ENCODE measurements around the gene LRRC49. TPM values are rescaled to one million over a fixed set of nuclear protein-coding genes. Genes with fewer than 3 reads are reported as not detected.

Gene LRRC49
- total and polyA plus RNA-seq, 2 experiments from 2014 or later = 8.5 to 14.6 TPM

DNA sequence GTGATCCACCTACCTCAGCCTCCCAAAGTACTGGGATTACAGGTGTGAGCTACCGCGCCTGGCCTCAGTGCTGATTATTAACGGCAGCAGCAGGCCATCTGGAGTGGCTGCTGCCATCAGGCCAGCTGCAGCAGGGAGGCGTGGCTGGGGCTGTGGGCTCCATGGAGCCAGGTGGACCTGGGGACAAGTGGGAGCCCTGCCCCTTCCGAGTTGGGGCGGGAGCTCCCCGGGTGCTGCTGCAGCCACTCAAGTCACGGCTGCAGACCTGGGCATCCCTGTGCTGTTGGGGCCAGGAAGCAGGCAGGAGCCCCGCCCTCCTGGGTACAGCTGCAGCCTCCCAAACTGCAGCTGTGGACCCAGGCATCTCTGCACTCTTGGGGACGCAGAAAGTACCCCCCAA, 23.9 kb downstream of the LRRC49 start (continued):
- no peak for TF ChIP-seq POLR2AphosphoS5 (IDR thresholded peaks at IDR 0.05; ENCODE audit: low read depth)
- no peak for TF ChIP-seq NANOG (IDR thresholded peaks at IDR 0.05; ENCODE audit: borderline replicate concordance)

DNA sequence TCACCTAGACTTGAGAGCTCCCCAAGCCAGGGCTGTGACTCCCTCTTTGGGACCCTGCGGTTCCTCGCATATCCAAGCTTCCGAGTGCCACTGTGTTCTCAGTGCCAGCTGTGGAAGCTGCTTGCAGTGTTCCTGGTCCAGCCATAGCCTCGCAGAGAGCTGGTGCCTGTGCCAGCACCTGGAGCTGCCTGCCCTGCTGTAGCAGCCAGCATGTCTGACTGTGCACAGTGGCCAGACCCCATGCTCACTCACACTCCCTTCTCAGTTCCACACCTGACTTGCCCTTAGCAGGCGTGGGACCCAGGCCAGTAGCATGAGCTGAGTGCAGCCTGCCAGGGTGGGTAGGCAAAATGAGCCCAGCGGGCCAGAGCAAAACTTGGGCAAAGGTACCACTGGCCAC, 25.3 kb downstream of the LRRC49 start:
- Mint-ChIP-seq H3K27ac (no peak overlapping the region), H3K4me1 (no peaks in the 10 kb centered on the region), H3K4me3 (no peak overlapping the region), H3K27me3 (ENCODE audit: insufficient read depth, low read depth, poor library complexity) (no peaks in the 10 kb centered on the region), H3K36me3 (ENCODE audit: low read depth) (no peaks in the 10 kb centered on the region), H3K9me3 (no peaks in the 10 kb centered on the region)
- Histone ChIP-seq H2AFZ (no peak overlapping the region), H3F3A (replicated peaks; ENCODE audit: low read depth) (no peaks in the 10 kb centered on the region), H3K27ac (ENCODE audit: low read depth) (no peak overlapping the region), H3K27me3 (ENCODE audit: insufficient read depth) (no peaks in the 10 kb centered on the region), H3K9me2 (ENCODE audit: insufficient read depth) (no peaks in the 10 kb centered on the region), H3K4me2 (no peak overlapping the region), H3K4me1 (ENCODE audit: insufficient read depth) (no peaks in the 10 kb centered on the region), H3K79me2 (replicated peaks; ENCODE audit: insufficient read depth) (no peaks in the 10 kb centered on the region), H4K20me1 (replicated peaks; ENCODE audit: insufficient read depth) (no peaks in the 10 kb centered on the region), H3K36me3 (ENCODE audit: insufficient read depth) (no peaks in the 10 kb centered on the region), H3K4me3 (no peak overlapping the region)
- no peak for DNase-seq (ENCODE audit: low spot score)
- TF ChIP-seq NANOG (IDR thresholded peaks at IDR 0.05; ENCODE audit: borderline replicate concordance) (no peak), STAT1 (IDR thresholded peaks at IDR 0.05; ENCODE audit: unreplicated experiment) (no peak), EZH2phosphoT487 (IDR thresholded peaks at IDR 0.05; ENCODE audit: unreplicated experiment) (no peak), ZNF114 (CRISPR knock-in tag; IDR thresholded peaks at IDR 0.05) (no peak), EZH2 (IDR thresholded peaks at IDR 0.05; ENCODE audit: low read depth, unreplicated experiment) (no peak), CREB1 (CRISPR knock-in tag; IDR thresholded peaks at IDR 0.05; ENCODE audit: low read depth) (no peak), ZNF331 (CRISPR knock-in tag; IDR thresholded peaks at IDR 0.05; ENCODE audit: low read depth) (no peak), JUNB (IDR thresholded peaks at IDR 0.05; ENCODE audit: unreplicated experiment) (no peak)
- TF ChIP-seq, protein P1, sequence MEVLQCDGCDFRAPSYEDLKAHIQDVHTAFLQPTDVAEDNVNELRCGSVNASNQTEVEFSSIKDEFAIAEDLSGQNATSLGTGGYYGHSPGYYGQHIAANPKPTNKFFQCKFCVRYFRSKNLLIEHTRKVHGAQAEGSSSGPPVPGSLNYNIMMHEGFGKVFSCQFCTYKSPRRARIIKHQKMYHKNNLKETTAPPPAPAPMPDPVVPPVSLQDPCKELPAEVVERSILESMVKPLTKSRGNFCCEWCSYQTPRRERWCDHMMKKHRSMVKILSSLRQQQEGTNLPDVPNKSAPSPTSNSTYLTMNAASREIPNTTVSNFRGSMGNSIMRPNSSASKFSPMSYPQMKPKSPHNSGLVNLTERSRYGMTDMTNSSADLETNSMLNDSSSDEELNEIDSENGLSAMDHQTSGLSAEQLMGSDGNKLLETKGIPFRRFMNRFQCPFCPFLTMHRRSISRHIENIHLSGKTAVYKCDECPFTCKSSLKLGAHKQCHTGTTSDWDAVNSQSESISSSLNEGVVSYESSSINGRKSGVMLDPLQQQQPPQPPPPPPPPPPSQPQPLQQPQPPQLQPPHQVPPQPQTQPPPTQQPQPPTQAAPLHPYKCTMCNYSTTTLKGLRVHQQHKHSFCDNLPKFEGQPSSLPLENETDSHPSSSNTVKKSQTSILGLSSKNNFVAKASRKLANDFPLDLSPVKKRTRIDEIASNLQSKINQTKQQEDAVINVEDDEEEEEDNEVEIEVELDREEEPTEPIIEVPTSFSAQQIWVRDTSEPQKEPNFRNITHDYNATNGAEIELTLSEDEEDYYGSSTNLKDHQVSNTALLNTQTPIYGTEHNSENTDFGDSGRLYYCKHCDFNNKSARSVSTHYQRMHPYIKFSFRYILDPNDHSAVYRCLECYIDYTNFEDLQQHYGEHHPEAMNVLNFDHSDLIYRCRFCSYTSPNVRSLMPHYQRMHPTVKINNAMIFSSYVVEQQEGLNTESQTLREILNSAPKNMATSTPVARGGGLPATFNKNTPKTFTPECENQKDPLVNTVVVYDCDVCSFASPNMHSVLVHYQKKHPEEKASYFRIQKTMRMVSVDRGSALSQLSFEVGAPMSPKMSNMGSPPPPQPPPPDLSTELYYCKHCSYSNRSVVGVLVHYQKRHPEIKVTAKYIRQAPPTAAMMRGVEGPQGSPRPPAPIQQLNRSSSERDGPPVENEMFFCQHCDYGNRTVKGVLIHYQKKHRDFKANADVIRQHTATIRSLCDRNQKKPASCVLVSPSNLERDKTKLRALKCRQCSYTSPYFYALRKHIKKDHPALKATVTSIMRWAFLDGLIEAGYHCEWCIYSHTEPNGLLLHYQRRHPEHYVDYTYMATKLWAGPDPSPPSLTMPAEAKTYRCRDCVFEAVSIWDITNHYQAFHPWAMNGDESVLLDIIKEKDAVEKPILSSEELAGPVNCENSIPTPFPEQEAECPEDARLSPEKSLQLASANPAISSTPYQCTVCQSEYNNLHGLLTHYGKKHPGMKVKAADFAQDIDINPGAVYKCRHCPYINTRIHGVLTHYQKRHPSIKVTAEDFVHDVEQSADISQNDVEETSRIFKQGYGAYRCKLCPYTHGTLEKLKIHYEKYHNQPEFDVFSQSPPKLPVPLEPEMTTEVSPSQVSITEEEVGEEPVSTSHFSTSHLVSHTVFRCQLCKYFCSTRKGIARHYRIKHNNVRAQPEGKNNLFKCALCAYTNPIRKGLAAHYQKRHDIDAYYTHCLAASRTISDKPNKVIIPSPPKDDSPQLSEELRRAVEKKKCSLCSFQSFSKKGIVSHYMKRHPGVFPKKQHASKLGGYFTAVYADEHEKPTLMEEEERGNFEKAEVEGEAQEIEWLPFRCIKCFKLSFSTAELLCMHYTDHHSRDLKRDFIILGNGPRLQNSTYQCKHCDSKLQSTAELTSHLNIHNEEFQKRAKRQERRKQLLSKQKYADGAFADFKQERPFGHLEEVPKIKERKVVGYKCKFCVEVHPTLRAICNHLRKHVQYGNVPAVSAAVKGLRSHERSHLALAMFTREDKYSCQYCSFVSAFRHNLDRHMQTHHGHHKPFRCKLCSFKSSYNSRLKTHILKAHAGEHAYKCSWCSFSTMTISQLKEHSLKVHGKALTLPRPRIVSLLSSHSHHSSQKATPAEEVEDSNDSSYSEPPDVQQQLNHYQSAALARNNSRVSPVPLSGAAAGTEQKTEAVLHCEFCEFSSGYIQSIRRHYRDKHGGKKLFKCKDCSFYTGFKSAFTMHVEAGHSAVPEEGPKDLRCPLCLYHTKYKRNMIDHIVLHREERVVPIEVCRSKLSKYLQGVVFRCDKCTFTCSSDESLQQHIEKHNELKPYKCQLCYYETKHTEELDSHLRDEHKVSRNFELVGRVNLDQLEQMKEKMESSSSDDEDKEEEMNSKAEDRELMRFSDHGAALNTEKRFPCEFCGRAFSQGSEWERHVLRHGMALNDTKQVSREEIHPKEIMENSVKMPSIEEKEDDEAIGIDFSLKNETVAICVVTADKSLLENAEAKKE (CRISPR knock-in tag; IDR thresholded peaks at IDR 0.05) = no peak
- TF ChIP-seq, protein P2, sequence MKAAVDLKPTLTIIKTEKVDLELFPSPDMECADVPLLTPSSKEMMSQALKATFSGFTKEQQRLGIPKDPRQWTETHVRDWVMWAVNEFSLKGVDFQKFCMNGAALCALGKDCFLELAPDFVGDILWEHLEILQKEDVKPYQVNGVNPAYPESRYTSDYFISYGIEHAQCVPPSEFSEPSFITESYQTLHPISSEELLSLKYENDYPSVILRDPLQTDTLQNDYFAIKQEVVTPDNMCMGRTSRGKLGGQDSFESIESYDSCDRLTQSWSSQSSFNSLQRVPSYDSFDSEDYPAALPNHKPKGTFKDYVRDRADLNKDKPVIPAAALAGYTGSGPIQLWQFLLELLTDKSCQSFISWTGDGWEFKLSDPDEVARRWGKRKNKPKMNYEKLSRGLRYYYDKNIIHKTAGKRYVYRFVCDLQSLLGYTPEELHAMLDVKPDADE (IDR thresholded peaks at IDR 0.05) = no peak
- TF ChIP-seq, protein P3, sequence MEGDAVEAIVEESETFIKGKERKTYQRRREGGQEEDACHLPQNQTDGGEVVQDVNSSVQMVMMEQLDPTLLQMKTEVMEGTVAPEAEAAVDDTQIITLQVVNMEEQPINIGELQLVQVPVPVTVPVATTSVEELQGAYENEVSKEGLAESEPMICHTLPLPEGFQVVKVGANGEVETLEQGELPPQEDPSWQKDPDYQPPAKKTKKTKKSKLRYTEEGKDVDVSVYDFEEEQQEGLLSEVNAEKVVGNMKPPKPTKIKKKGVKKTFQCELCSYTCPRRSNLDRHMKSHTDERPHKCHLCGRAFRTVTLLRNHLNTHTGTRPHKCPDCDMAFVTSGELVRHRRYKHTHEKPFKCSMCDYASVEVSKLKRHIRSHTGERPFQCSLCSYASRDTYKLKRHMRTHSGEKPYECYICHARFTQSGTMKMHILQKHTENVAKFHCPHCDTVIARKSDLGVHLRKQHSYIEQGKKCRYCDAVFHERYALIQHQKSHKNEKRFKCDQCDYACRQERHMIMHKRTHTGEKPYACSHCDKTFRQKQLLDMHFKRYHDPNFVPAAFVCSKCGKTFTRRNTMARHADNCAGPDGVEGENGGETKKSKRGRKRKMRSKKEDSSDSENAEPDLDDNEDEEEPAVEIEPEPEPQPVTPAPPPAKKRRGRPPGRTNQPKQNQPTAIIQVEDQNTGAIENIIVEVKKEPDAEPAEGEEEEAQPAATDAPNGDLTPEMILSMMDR (conservative IDR thresholded peaks at IDR 0.05; ENCODE audit: low read depth in 2 of 2) = no peak
- TF ChIP-seq, protein P4, sequence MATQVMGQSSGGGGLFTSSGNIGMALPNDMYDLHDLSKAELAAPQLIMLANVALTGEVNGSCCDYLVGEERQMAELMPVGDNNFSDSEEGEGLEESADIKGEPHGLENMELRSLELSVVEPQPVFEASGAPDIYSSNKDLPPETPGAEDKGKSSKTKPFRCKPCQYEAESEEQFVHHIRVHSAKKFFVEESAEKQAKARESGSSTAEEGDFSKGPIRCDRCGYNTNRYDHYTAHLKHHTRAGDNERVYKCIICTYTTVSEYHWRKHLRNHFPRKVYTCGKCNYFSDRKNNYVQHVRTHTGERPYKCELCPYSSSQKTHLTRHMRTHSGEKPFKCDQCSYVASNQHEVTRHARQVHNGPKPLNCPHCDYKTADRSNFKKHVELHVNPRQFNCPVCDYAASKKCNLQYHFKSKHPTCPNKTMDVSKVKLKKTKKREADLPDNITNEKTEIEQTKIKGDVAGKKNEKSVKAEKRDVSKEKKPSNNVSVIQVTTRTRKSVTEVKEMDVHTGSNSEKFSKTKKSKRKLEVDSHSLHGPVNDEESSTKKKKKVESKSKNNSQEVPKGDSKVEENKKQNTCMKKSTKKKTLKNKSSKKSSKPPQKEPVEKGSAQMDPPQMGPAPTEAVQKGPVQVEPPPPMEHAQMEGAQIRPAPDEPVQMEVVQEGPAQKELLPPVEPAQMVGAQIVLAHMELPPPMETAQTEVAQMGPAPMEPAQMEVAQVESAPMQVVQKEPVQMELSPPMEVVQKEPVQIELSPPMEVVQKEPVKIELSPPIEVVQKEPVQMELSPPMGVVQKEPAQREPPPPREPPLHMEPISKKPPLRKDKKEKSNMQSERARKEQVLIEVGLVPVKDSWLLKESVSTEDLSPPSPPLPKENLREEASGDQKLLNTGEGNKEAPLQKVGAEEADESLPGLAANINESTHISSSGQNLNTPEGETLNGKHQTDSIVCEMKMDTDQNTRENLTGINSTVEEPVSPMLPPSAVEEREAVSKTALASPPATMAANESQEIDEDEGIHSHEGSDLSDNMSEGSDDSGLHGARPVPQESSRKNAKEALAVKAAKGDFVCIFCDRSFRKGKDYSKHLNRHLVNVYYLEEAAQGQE (IDR thresholded peaks at IDR 0.05; ENCODE audit: unreplicated experiment) = no peak
- ATAC-seq = no peak

Measured in GM23338 (cell line).